Retinal pigment epithelial cell (primary cell): Measurements from ENCODE around the gene PPM1L.
A peak's percentile ranks its signal among the peaks of the same experiment; 100 is the strongest.

Experiments
- DNase-seq: peaks from one replicate; pipeline ENCODE4 v3.0.0-alpha.2; 2010; ENCODE audit warnings: low read depth
- H3K4me3 ChIP-seq: 2 replicates; pipeline ENCODE4 v1.5.1; 2011; ENCODE audit warnings: mild to moderate bottlenecking, low read length, control low read depth, moderate library complexity
- CTCF ChIP-seq: conservative IDR thresholded peaks from 2 replicates; pipeline ENCODE4 v1.5.1; 2011; ENCODE audit warnings: low read depth, low read length, control low read depth, inconsistent platforms

The PPM1L gene

GRCh38 chr3:160860346-160860745 is 104.3 kb downstream of the PPM1L start:
- H3K4me3 ChIP-seq: no peak overlapping the region
- DNase-seq: no peak
- no peak for TF ChIP-seq CTCF

DNA sequence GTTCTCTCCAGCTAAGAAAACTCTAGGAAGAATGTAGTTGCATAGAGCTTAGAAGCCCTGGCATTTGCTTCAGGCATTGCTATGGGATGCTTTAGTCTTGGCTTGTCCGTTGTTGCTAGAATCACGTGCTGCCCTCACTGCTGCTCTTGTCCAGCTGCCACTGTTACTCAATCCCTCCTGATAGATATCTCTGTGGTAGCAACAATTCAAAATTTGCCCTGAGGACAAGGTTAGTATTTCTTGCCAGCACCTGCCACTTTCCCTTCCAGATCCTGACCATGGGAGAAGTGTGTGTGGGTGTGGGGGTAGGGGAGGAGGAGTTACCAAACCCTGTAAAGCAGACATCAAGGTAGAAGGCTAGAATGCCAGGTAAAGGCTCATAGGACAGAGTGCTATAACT is 113.8 kb downstream of the PPM1L start:
- DNase-seq: no peak
- H3K4me3 ChIP-seq: no peak overlapping the region
- TF ChIP-seq CTCF: no peak

GRCh38 chr3:160870327-160870726 is 114.3 kb downstream of the PPM1L start:
- H3K4me3 ChIP-seq: no peak overlapping the region
- TF ChIP-seq CTCF: no peak
- no peak for DNase-seq

- H3K4me3 ChIP-seq: no peak overlapping the region
- no peak for DNase-seq
- no peak for TF ChIP-seq CTCF
Measured at GRCh38 chr3:160874736-160875135, 118.7 kb downstream of the PPM1L start.

- peak; percentile 19 for DNase-seq
- TF ChIP-seq CTCF: no peak
- H3K4me3 ChIP-seq: no peak overlapping the region
Measured at GRCh38 chr3:160876643-160877042, 120.6 kb downstream of the PPM1L start.

DNA sequence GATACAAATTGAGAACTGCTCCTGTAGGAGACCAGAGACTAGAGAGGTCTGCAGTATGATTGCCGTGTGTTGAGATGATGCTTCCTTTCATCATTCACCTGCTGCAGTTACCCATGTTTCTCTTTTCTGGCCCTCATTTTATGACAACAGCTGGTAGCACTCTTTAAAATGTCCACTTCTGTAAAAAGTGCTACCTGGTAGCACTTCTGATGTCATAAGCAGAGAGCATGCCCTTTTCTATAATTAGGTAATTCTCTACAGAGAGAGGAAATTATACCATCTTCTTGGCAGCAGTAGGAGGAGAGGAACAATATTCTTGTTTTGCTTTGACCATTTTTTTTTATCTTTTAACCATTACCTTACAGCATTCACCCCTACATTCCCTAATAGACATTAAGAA is 123.8 kb downstream of the PPM1L start:
- no peak overlapping the region for H3K4me3 ChIP-seq
- no peak for DNase-seq
- no peak for TF ChIP-seq CTCF

GRCh38 chr3:160883373-160883772 is 127.3 kb downstream of the PPM1L start:
- no peak for TF ChIP-seq CTCF
- H3K4me3 ChIP-seq: no peak overlapping the region
- no peak for DNase-seq
